Measurements from ENCODE around the gene UBE4A.

Gene UBE4A

DNA sequence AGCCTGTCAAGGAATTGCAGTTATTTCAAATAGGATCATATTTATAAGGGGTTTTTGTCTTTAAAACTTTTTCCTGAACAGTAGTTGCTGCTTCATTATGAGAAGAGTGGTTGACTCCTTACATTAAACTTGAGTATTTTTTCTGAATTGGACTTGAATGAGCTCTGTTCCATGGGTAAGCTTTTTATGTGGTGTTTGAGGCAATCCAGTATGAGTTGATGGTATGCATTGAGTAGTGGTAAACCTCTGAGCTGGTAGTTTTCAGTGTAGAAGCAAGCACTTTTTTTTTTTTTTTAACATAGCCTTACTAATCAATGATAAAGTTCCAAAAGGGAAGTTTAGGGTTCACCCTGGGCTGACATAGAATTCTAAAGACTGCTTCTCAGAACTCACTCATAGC lies 80.2 kb downstream of the UBE4A start:
- DNase-seq = no peak

DNA sequence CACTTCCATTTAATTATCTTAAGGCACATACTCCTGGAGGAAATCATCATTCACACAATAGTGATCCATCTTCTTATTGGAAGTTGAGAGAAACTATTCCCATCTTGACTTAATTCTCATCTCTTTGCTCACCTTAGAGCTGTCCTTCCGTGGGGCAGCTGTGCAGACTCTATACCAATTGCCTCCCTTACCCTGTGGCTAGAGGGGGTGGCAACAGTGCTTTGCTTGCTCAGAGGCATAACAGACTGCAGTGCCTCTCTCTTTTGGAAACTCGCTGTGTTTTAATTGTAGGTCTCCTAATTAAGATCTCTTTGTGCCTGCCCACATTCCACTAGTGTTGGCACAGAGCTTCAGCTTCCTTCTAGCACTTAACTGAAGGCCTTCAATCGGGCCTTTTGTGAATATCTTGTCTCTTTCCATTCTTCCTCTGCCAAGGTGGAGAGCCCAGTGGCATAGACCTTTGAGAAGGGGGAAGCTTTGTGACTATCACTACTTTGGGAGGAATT lies 82.4 kb downstream of the UBE4A start:
- no peak for DNase-seq

DNA sequence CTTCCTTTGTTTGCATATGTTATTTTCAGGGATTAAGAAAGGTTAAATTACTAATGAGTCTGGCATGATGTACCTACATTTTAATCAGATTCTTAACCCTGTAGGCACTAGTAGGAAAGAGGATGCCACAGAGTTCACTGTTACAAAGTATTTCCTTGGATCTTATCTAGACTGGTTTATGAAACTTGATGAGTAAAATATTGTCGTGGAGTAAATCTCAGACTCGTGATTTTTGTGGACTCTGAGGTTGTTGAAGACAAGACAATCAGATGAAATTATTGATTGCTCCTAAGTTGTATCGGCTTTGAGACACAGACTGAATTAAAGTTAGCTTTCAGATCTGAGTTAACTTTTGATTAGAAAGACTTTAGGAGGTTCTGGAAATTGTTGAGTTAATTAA lies 82.9 kb downstream of the UBE4A start:
- DNase-seq = no peak

DNA sequence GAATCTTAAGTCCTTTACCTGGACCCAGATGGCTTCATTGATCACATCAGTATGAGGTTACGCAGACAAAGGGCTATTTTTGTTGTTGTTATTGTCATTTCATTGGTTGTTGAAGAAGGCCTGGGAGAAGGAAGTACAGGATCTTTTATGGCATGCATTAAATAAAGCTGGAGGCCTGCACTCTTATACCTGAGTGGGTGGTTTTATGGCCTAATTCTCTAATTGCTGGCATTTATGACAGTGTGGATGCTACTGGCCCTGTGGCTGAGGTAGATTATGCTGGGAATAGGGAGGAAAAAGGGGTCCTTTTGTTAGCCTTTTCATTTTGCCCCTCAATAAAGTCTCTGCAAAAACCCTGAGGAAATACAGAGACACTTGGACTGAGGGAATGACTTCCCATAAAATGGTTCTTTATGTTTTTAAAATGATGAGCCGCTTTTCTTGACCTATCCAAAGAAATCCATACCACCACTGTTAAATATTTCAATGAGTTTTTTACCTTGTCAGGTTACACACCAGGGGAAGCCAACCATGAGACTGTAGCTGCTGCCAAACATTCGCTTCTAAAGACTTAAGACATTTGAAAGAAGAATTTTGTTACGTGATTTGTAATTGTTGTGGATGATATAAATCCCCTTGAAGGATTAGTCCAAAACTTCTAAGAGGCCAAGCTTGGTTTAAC lies 83.6 kb downstream of the UBE4A start:
- no peak for DNase-seq

DNA sequence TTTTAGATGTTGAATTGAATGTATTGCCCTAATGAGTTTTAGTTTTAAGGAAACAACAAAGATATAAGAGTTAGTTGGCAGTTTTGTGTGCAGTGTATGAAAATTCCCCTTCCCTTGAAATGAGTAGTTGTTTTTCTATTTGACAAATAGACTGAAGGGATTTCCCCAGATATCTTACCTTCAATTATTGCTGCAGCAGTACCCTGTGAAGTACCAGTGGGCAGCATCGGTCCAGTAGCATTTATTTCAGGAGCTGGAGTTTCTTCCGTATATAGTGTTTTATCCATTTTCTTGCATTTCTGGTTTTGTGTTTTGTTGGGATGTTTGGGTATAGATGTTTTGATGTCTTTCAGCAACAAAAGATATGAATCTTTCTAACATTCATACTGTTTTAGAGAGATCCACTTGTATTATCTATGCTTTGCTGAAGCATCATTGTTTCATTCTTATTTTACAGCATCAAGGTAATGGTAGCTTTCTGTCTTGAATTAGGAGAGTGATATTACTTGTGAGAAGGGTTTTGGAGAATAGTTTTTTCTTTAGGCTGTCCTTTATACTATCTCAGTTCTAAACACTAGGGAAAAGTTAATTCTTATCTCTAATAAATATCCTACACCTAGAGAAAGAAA lies 84.3 kb downstream of the UBE4A start:
- no peak for DNase-seq

DNA sequence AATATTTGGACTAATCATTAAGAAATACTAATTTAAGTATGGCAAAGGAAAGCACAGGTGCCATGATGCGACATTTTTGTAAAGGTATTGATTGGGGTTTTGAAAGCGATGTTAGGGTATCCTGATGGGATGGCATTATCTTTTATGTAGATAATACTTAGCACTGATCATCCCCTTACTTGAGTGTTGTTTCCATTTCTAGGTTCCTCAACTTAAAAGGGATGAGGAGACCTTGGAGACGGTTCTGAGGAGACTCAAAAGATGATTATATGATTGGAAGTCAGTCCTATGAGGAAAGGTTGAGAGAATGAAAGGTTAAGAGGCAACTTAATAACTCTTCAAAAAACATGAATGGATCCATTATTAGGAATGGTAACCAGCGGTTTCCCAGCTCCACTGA lies 88.0 kb downstream of the UBE4A start:
- no peak for DNase-seq

DNA sequence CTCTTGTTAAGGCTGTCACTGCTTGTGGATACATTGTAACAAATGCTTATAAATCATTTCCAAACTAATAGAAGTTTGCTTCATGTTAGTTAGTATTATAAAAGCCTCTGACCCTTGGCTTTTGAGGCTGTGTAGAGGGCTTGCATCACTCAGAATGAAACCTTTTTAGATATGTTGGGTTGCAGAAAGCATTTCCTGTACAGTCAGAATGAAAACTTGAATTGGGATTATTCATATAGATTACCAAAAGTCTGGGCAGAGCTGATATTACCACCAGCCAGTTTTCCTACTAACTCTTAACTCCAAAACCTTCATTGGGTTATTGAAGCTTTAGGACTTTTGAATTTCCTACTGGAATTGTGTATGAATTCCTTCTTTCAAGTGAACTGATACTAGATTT lies 88.9 kb downstream of the UBE4A start:
- DNase-seq = no peak

Measured in NCI-H187 treated with DMSO at 0.1 percent for 48 hours (cell line).